Measurements from ENCODE around the gene BRICD5.

DNA sequence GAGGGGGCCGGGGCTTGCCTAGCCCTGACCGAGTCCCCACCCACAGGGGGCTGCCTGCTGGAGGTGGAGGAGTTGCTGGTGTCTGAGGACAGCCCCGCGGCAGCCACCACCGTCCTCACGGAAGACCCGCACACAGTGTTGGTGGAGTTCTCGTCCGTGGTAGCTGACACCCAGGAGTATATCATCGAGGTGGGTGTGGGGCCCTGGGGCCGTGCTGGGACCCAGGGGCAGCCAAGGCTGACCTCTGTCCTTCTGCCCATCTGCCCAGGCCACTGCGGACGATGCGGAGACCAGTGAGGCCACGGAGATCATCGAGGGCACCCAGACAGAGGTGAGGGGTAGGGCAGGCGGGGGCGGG, 24.1 kb upstream of the BRICD5 start:
- no peak for TF ChIP-seq CTCF (conservative IDR thresholded peaks at IDR 0.05 in 1 of 2, IDR thresholded peaks at IDR 0.05 in 1 of 2; ENCODE audit: low read depth in 1 of 2, low read length in 2 of 2)
- TF ChIP-seq EZH2 (IDR thresholded peaks at IDR 0.05; ENCODE audit: low read length, missing control alignments): no peak

Measured in fibroblast of lung (primary cell).